DOHH2 (cell line): ENCODE data around the gene RECQL5.

ENCODE experiments used
- EZH2phosphoT487 ChIP-seq: fragments of 200-600 bp; sonication (generic); IDR thresholded peaks from 2 replicates; pipeline ENCODE4 v1.6.1; 2017; ENCODE audit warnings: borderline replicate concordance, mild to moderate bottlenecking, antibody characterized with exemption, low read length, moderate library complexity, mixed read lengths
- TF ChIP-seq, protein P1 (sequence below): fragments of 200-600 bp; sonication (generic); IDR thresholded peaks from one replicate; pipeline ENCODE4 v1.5.1; 2014; ENCODE audit warnings: antibody characterized with exemption, mild to moderate bottlenecking, low read depth, low read length; ENCODE audit not compliant: poor library complexity, severe bottlenecking

GRCh38 chr17:75619506-75620431 is 47.2 kb downstream of the RECQL5 start:
- TF ChIP-seq, protein P1, sequence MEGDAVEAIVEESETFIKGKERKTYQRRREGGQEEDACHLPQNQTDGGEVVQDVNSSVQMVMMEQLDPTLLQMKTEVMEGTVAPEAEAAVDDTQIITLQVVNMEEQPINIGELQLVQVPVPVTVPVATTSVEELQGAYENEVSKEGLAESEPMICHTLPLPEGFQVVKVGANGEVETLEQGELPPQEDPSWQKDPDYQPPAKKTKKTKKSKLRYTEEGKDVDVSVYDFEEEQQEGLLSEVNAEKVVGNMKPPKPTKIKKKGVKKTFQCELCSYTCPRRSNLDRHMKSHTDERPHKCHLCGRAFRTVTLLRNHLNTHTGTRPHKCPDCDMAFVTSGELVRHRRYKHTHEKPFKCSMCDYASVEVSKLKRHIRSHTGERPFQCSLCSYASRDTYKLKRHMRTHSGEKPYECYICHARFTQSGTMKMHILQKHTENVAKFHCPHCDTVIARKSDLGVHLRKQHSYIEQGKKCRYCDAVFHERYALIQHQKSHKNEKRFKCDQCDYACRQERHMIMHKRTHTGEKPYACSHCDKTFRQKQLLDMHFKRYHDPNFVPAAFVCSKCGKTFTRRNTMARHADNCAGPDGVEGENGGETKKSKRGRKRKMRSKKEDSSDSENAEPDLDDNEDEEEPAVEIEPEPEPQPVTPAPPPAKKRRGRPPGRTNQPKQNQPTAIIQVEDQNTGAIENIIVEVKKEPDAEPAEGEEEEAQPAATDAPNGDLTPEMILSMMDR, result peak; percentile 68
- TF ChIP-seq EZH2phosphoT487, result no peak
